ENCODE data around the gene EXPH5. TPM values are rescaled to one million over a fixed set of nuclear protein-coding genes. Genes with fewer than 3 reads are reported as not detected.

Gene EXPH5
- polyA plus RNA-seq, 1 donor (not counting 4 experiments of a cell fraction or from before 2014, with no cell fraction given) = 11.7 TPM

- Histone ChIP-seq H3K27me3 (ENCODE audit: control insufficient read depth, extremely low read depth, insufficient read depth, low read length) (no peaks in the 10 kb centered on the region), H2AFZ (ENCODE audit: control insufficient read depth, low read length) (no peak overlapping the region), H3K9me1 (ENCODE audit: control insufficient read depth, extremely low read depth, insufficient read depth, low read length) (no peaks in the 10 kb centered on the region), H3K4me3 (ENCODE audit: control insufficient read depth in 2 of 3, extremely low read depth in 1 of 3, insufficient read depth in 2 of 3, low read depth in 1 of 3, low read length in 3 of 3) (no peak overlapping the region), H3K9me3 (ENCODE audit: control insufficient read depth, low read depth, low read length) (peaks cover 2% of the 10 kb centered on the region), H3K4me1 (ENCODE audit: control insufficient read depth, extremely low read depth, insufficient read depth, low read length) (peaks cover 8% of the 10 kb centered on the region), H3K79me2 (ENCODE audit: control insufficient read depth, insufficient read depth, low read length) (no peaks in the 10 kb centered on the region), H4K20me1 (ENCODE audit: control insufficient read depth, extremely low read depth, insufficient read depth, low read length) (no peaks in the 10 kb centered on the region), H3K4me2 (ENCODE audit: control insufficient read depth, extremely low read depth, insufficient read depth, low read depth, low read length) (no peak overlapping the region), H3K9ac (ENCODE audit: control insufficient read depth, extremely low read depth, insufficient read depth, low read length) (no peak overlapping the region), H3K27ac (ENCODE audit: control insufficient read depth, insufficient read depth, low read length) (no peak overlapping the region), H3K36me3 (ENCODE audit: control insufficient read depth in 2 of 2, extremely low read depth in 1 of 2, insufficient read depth in 2 of 2, low read length in 2 of 2) (no peaks in the 10 kb centered on the region)
- dilution Hi-C loops (cut with MboI; ENCODE audit: extremely low pct_ligation_motif_present, low sequenced_read_pairs) = no loop called here
- TF ChIP-seq CTCF (optimal IDR thresholded peaks at IDR 0.05 in 1 of 3, IDR thresholded peaks at IDR 0.05 in 1 of 3, conservative IDR thresholded peaks at IDR 0.05 in 1 of 3; ENCODE audit: extremely low read depth in 1 of 3, insufficient read depth in 2 of 3, low read length in 3 of 3) = no peak
- TF ChIP-seq EZH2 (IDR thresholded peaks at IDR 0.05; ENCODE audit: low read length) = no peak
- DNase-seq (ENCODE audit: low read depth, low spot score) (no peak), FAIRE-seq (no peak)
Measured at GRCh38 chr11:108629274-108629673, 35.7 kb upstream of the EXPH5 start.

GRCh38 chr11:108628812-108629211, 35.2 kb upstream of the EXPH5 start:
- dilution Hi-C loops (cut with MboI; ENCODE audit: extremely low pct_ligation_motif_present, low sequenced_read_pairs) = no loop called here
- no peak overlapping the region for H3K27ac ChIP-seq (ENCODE audit: control insufficient read depth, insufficient read depth, low read length)
- DNase-seq (ENCODE audit: low read depth, low spot score) (no peak), FAIRE-seq (no peak)
- H3K27me3 ChIP-seq (ENCODE audit: control insufficient read depth, extremely low read depth, insufficient read depth, low read length) = no peaks in the 10 kb centered on the region
- H3K9ac ChIP-seq (ENCODE audit: control insufficient read depth, extremely low read depth, insufficient read depth, low read length) = no peak overlapping the region
- H3K36me3 ChIP-seq (ENCODE audit: control insufficient read depth in 2 of 2, extremely low read depth in 1 of 2, insufficient read depth in 2 of 2, low read length in 2 of 2) = no peaks in the 10 kb centered on the region
- no peaks in the 10 kb centered on the region for H4K20me1 ChIP-seq (ENCODE audit: control insufficient read depth, extremely low read depth, insufficient read depth, low read length)
- H3K4me3 ChIP-seq (ENCODE audit: control insufficient read depth in 2 of 3, extremely low read depth in 1 of 3, insufficient read depth in 2 of 3, low read depth in 1 of 3, low read length in 3 of 3) = no peak overlapping the region
- no peak overlapping the region for H2AFZ ChIP-seq (ENCODE audit: control insufficient read depth, low read length)
- TF ChIP-seq CTCF (optimal IDR thresholded peaks at IDR 0.05 in 1 of 3, IDR thresholded peaks at IDR 0.05 in 1 of 3, conservative IDR thresholded peaks at IDR 0.05 in 1 of 3; ENCODE audit: extremely low read depth in 1 of 3, insufficient read depth in 2 of 3, low read length in 3 of 3) (no peak), EZH2 (IDR thresholded peaks at IDR 0.05; ENCODE audit: low read length) (no peak)
- no peak overlapping the region for H3K4me2 ChIP-seq (ENCODE audit: control insufficient read depth, extremely low read depth, insufficient read depth, low read depth, low read length)
- no peaks in the 10 kb centered on the region for H3K9me1 ChIP-seq (ENCODE audit: control insufficient read depth, extremely low read depth, insufficient read depth, low read length)
- no peaks in the 10 kb centered on the region for H3K79me2 ChIP-seq (ENCODE audit: control insufficient read depth, insufficient read depth, low read length)
- peaks cover 2% of the 10 kb centered on the region for H3K9me3 ChIP-seq (ENCODE audit: control insufficient read depth, low read depth, low read length)
- H3K4me1 ChIP-seq (ENCODE audit: control insufficient read depth, extremely low read depth, insufficient read depth, low read length) = peaks cover 8% of the 10 kb centered on the region

Data from keratinocyte (primary cell).